HL-60 (cell line): ENCODE measurements around the gene FBXL17.

Source experiments
- CTCF ChIP-seq: IDR thresholded peaks from one replicate; pipeline ENCODE4 v1.5.1; 2011; ENCODE audit warnings: low read length, control low read depth, inconsistent platforms; ENCODE audit not compliant: insufficient read depth
- POLR2AphosphoS5 ChIP-seq: IDR thresholded peaks from 2 replicates; pipeline ENCODE4 v1.6.1; 2012; ENCODE audit warnings: low read depth
- REST ChIP-seq: IDR thresholded peaks from 2 replicates; pipeline ENCODE4 v1.6.1; 2012; ENCODE audit warnings: low read depth; ENCODE audit not compliant: insufficient replicate concordance
- SPI1 ChIP-seq: IDR thresholded peaks from 2 replicates; pipeline ENCODE4 v1.6.1; 2012; ENCODE audit warnings: low read depth, mild to moderate bottlenecking, borderline replicate concordance

- no peak for TF ChIP-seq POLR2AphosphoS5
- no peak for TF ChIP-seq CTCF
- no peak for TF ChIP-seq REST
- TF ChIP-seq SPI1, result no peak
These were observed 303.0 kb downstream of the FBXL17 start for GRCh38 chr5:108078882-108079281.
